ENCODE measurements around the gene KCNQ1. TPM values are rescaled to one million over a fixed set of nuclear protein-coding genes. Genes with fewer than 3 reads are reported as not detected.

Gene KCNQ1
- total and polyA plus RNA-seq, 9 of the 15 experiments (the other 6 are each of a cell fraction or from before 2014, with no cell fraction given), result 0.44 TPM; not detected in 8

DNA sequence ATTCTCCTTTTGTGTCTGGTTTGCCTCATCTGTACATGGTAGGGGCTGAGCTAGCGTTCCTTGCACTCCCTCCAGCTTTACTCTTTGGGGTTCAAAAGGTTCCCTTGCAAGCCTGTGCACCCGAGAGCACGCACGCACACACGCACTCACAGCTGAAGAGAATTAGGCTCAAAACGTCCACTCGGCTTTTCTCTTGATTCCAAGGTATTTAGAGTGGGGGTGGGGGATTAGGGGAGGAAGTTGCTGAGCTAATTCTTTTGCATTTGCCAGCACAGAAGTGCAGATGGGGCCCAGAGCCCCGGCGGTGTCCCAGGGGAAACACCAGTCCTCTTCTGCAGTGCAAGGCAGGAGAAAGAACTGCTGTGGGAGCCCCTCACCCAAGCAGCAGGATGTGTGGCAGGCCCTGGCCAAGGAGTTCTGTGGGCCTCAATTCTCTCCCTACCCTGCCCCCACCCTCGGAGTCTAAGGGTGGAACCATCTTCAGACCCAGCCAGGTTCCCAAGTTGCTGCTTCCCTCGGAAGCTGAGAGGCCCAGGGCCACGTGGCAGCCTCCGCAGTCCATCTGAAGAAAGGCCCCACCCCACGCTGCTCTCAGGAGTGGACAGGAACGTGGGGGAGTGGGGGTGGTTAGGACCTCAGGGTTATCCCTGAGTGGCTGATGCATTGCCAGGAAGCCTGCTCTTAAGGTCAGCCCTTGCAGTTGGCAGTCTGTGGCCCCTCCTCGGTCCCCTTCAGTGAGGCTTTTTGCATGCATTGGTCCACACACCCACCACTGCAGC, 258.7 kb downstream of the KCNQ1 start (continued):
- TF ChIP-seq, protein P1, sequence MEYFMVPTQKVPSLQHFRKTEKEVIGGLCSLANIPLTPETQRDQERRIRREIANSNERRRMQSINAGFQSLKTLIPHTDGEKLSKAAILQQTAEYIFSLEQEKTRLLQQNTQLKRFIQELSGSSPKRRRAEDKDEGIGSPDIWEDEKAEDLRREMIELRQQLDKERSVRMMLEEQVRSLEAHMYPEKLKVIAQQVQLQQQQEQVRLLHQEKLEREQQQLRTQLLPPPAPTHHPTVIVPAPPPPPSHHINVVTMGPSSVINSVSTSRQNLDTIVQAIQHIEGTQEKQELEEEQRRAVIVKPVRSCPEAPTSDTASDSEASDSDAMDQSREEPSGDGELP (CRISPR knock-in tag; IDR thresholded peaks at IDR 0.05; ENCODE audit: borderline replicate concordance), result peak; percentile 21; the same call in 1 of the 2 replicates
- TF ChIP-seq, protein P2, sequence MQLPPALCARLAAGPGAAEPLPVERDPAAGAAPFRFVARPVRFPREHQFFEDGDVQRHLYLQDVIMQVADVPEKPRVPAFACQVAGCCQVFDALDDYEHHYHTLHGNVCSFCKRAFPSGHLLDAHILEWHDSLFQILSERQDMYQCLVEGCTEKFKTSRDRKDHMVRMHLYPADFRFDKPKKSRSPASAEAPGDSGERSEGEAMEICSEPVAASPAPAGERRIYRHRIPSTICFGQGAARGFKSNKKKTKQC (CRISPR knock-in tag; IDR thresholded peaks at IDR 0.05), result 0 out of 2 replicates have a peak, but pooled peaks have one; percentile 37

DNA sequence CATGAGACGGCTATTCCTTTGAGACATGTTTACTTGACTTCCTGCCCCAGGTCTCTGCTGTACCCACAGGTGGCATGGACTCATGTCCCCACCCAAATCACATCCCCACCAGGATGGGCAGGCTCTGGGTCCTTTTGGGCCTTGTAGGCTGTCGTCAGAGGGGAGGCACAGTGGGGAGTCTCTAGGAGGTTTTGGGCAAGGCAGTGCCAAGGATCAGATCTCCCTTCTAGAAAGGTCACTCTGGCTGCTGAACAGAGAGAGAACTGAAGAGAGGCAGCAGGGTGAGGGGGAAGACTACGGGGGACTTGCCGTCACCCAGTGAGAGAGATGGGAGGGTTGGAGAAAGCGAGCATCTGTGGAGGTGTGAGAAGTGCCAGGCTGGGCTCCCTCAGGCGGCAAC, 259.5 kb downstream of the KCNQ1 start:
- Histone ChIP-seq H3K9me3 (replicated peaks; ENCODE audit: control insufficient read depth, insufficient read depth, low read depth, low read length) (no peaks in the 10 kb centered on the region; the same call in 1 of the 2 replicates), H3K4me2 (ENCODE audit: insufficient read depth, low read length) (no peak overlapping the region), H4K20me1 (replicated peaks; ENCODE audit: control insufficient read depth, insufficient read depth, low read length) (no peaks in the 10 kb centered on the region), H3K79me2 (ENCODE audit: control insufficient read depth, insufficient read depth, low read length) (peaks cover 8% of the 10 kb centered on the region), H3K27ac (ENCODE audit: extremely low read depth, low read depth, low read length) (no peak overlapping the region), H3K9ac (ENCODE audit: insufficient read depth in 1 of 2, low read depth in 2 of 2, low read length in 2 of 2) (no peak overlapping the region), H3K27me3 (ENCODE audit: control insufficient read depth in 2 of 2, insufficient read depth in 2 of 2, low read length in 2 of 2) (no peaks in the 10 kb centered on the region), H2AFZ (ENCODE audit: low read depth, low read length) (no peak overlapping the region), H3K4me1 (replicated peaks in 1 of 2; ENCODE audit: control insufficient read depth in 2 of 2, insufficient read depth in 2 of 2, low read length in 2 of 2) (peaks cover 11 to 47% of the 10 kb centered on the region in 2 experiments; a peak in 3 of 5 replicates), H3K4me3 (no peak overlapping the region), H3K36me3 (ENCODE audit: control insufficient read depth, insufficient read depth, low read length) (no peaks in the 10 kb centered on the region), H3K9me1 (ENCODE audit: control insufficient read depth, insufficient read depth, low read length) (no peaks in the 10 kb centered on the region)
- POLR2A ChIA-PET, result interaction anchor here (0.6 to 0.9 kb wide), 2 partner anchors 9 to 21 kb away, joined by 3 to 4 read pairs; no protein-coding TSS in a partner anchor
- TF ChIP-seq U2AF1 (optimal IDR thresholded peaks at IDR 0.05; ENCODE audit: low read depth, low read length) (no peak), ZNF699 (CRISPR knock-in tag; IDR thresholded peaks at IDR 0.05; ENCODE audit: insufficient replicate concordance) (no peak), POU5F1 (IDR thresholded peaks at IDR 0.05; ENCODE audit: borderline replicate concordance, low read depth, low read length, partially characterized antibody) (no peak), TCF7L2 (IDR thresholded peaks at IDR 0.05; ENCODE audit: low read depth, low read length) (no peak)
- TF ChIP-seq, protein P3, sequence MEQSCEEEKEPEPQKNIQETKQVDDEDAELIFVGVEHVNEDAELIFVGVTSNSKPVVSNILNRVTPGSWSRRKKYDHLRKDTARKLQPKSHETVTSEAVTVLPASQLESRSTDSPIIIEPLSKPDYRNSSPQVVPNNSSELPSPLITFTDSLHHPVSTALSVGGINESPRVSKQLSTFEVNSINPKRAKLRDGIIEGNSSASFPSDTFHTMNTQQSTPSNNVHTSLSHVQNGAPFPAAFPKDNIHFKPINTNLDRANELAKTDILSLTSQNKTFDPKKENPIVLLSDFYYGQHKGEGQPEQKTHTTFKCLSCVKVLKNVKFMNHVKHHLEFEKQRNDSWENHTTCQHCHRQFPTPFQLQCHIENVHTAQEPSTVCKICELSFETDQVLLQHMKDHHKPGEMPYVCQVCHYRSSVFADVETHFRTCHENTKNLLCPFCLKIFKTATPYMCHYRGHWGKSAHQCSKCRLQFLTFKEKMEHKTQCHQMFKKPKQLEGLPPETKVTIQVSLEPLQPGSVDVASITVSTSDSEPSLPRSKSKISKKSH (CRISPR knock-in tag; IDR thresholded peaks at IDR 0.05), result no peak
- in situ Hi-C loops (cut with MboI), result no loop called here
- no TSS peak for BruUV-seq (replicated peaks)
- WGBS (ENCODE audit: insufficient coverage, low coverage, missing lambda C conversion rate), result 58% methylated on average over 6 of the region's 6 CpGs
- CTCF ChIA-PET (ENCODE audit: low intra/inter-chr PET ratio), result no interaction called here
- intact Hi-C loops (cut with micrococcal nuclease), result no loop called here
- FAIRE-seq (no peak), ATAC-seq (no peak), DNase-seq (ENCODE audit: extremely low read depth in 1 of 4, low spot score in 3 of 4) (no peak)
